Measurements from ENCODE around the gene RIMS4. TPM values are rescaled to one million over a fixed set of nuclear protein-coding genes. Genes with fewer than 3 reads are reported as not detected.

RIMS4 gene
- total RNA-seq, 3 donors from 2014 or later = 0.03 to 0.15 TPM; not detected in 1

DNA sequence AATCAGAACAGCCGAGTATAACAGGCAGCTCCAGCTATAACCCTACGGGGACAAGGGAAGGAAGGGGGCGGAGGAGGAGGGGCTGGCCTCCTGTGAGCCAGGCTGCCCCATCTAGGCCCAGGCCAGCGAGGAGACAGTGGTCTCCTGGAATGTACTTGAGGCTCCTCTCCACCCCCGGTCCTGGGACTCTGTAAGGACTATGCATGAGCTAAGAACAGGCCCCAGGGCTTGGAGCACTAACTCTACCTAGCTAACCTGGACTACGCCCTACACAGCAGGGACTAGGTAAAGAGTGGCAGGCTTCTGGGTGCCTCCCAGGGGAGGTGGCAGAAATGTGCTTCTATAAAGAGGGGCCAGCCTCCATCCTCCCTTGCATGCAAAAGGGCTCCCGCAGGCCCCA, 55.8 kb downstream of the RIMS4 start:
- Mint-ChIP-seq H3K36me3 (ENCODE audit: insufficient read depth) (no peaks in the 10 kb centered on the region), H3K4me3 (no peak overlapping the region), H3K4me1 (ENCODE audit: low read depth) (no peaks in the 10 kb centered on the region), H3K9me3 (no peaks in the 10 kb centered on the region), H3K27me3 (ENCODE audit: low read depth) (peaks cover 9% of the 10 kb centered on the region)
- no peak for ATAC-seq
- DNase-seq = no peak

GRCh38 chr20:44752099-44752931, 58.0 kb downstream of the RIMS4 start:
- Mint-ChIP-seq H3K9me3 (no peaks in the 10 kb centered on the region), H3K4me3 (no peak overlapping the region), H3K36me3 (ENCODE audit: insufficient read depth) (no peaks in the 10 kb centered on the region), H3K27me3 (ENCODE audit: low read depth) (peaks cover 21% of the 10 kb centered on the region), H3K4me1 (ENCODE audit: low read depth) (peaks cover 5% of the 10 kb centered on the region)
- DNase-seq (no peak), ATAC-seq (no peak)

DNA sequence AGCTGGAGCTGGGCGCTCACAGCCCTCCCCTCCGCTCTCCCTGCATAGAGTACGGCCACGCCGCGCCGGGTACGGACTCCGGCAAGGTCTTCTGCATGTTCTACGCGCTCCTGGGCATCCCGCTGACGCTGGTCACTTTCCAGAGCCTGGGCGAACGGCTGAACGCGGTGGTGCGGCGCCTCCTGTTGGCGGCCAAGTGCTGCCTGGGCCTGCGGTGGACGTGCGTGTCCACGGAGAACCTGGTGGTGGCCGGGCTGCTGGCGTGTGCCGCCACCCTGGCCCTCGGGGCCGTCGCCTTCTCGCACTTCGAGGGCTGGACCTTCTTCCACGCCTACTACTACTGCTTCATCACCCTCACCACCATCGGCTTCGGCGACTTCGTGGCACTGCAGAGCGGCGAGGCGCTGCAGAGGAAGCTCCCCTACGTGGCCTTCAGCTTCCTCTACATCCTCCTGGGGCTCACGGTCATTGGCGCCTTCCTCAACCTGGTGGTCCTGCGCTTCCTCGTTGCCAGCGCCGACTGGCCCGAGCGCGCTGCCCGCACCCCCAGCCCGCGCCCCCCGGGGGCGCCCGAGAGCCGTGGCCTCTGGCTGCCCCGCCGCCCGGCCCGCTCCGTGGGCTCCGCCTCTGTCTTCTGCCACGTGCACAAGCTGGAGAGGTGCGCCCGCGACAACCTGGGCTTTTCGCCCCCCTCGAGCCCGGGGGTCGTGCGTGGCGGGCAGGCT, 60.1 kb downstream of the RIMS4 start:
- Mint-ChIP-seq H3K36me3 (ENCODE audit: insufficient read depth) (no peaks in the 10 kb centered on the region), H3K4me3 (no peak overlapping the region), H3K4me1 (ENCODE audit: low read depth) (peaks cover 10% of the 10 kb centered on the region), H3K27me3 (ENCODE audit: low read depth) (peaks cover 29% of the 10 kb centered on the region), H3K9me3 (no peaks in the 10 kb centered on the region)
- ATAC-seq (no peak), DNase-seq (no peak)

DNA sequence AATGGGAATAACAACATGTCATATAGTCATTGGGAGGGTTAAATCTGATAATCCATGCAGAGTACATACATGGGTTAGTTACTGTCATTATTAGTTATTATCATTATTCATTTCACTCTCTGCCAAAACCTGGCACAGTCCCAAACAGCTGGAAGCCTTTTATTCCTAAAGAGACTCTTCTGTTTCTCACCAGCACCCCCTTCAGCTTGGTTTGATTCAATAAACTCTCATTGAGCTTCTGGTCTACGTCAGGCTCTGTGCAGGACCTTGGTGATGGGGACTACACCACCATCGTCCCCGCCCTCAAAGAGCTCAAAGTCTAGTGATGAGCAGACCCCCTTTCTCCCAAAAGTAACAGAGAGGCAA, 62.4 kb downstream of the RIMS4 start:
- H3K36me3 Mint-ChIP-seq (ENCODE audit: insufficient read depth) = no peaks in the 10 kb centered on the region
- H3K27me3 Mint-ChIP-seq (ENCODE audit: low read depth) = peaks cover 38% of the 10 kb centered on the region
- H3K9me3 Mint-ChIP-seq = no peaks in the 10 kb centered on the region
- ATAC-seq (no peak), DNase-seq (no peak)
- peaks cover 16% of the 10 kb centered on the region for H3K4me1 Mint-ChIP-seq (ENCODE audit: low read depth)
- peak overlapping the region; percentile 76 for H3K4me3 Mint-ChIP-seq

- Mint-ChIP-seq H3K9me3 (no peaks in the 10 kb centered on the region), H3K4me3 (peak overlapping the region; percentile 80), H3K27me3 (ENCODE audit: low read depth) (peaks cover 38% of the 10 kb centered on the region)
Observed at GRCh38 chr20:44747166-44748004, 63.0 kb downstream of the RIMS4 start.

GRCh38 chr20:44746367-44747165, 63.8 kb downstream of the RIMS4 start:
- DNase-seq (no peak), ATAC-seq (no peak)
- Mint-ChIP-seq H3K4me1 (ENCODE audit: low read depth) (peaks cover 16% of the 10 kb centered on the region), H3K9me3 (no peaks in the 10 kb centered on the region), H3K27me3 (ENCODE audit: low read depth) (peaks cover 37% of the 10 kb centered on the region), H3K4me3 (peak overlapping the region; percentile 80), H3K36me3 (ENCODE audit: insufficient read depth) (no peaks in the 10 kb centered on the region)

More at GRCh38 chr20:44747166-44748004, 63.0 kb downstream of the RIMS4 start:
- peak; percentile 53 for DNase-seq
- no peaks in the 10 kb centered on the region for H3K36me3 Mint-ChIP-seq (ENCODE audit: insufficient read depth)
- ATAC-seq = peak in 1 of 2 donors; percentile 63
- H3K4me1 Mint-ChIP-seq (ENCODE audit: low read depth) = peaks cover 16% of the 10 kb centered on the region

- peaks cover 16% of the 10 kb centered on the region for H3K4me1 Mint-ChIP-seq (ENCODE audit: low read depth)
- peak; percentile 75 to 84 for ATAC-seq
- no peaks in the 10 kb centered on the region for H3K9me3 Mint-ChIP-seq
- H3K4me3 Mint-ChIP-seq = peak within 1 kb of the TSS; percentile 80
- no peaks in the 10 kb centered on the region for H3K36me3 Mint-ChIP-seq (ENCODE audit: insufficient read depth)
- peak; percentile 38 for DNase-seq
- peaks cover 33% of the 10 kb centered on the region for H3K27me3 Mint-ChIP-seq (ENCODE audit: low read depth)
Observed at GRCh38 chr20:44745598-44746366, 64.6 kb downstream of the RIMS4 start, which contains the start of gene KCNK15. TSS of gene KCNK15 (plus strand) at chr20:44745865. CDS start at chr20:44745911, 46 bp downstream.

DNA sequence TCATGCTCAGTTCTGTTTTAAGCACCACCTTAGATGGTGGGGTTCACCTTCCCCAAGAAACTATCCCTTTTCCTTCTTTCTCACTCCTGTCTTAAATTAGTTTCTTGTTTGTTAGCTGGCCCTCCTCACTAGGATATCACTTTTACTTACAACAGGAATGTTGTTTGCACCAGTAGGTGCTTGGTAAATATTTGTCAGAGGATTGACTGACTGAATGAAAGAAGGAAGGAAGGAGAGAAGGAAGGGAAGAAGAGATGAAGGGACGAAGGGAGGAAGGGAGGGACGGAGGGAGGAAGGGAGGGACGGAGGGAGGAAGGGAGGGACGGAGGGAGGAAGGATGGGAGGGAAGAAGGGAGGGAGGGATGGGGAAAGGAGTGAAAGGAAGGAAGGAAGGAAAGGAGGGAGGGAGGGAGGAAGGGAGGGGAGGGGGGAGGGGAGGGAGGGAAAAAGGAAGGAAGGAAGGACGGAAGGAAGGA, 65.2 kb downstream of the RIMS4 start:
- peaks cover 16% of the 10 kb centered on the region for H3K4me1 Mint-ChIP-seq (ENCODE audit: low read depth)
- H3K27me3 Mint-ChIP-seq (ENCODE audit: low read depth) = peaks cover 33% of the 10 kb centered on the region

DNA sequence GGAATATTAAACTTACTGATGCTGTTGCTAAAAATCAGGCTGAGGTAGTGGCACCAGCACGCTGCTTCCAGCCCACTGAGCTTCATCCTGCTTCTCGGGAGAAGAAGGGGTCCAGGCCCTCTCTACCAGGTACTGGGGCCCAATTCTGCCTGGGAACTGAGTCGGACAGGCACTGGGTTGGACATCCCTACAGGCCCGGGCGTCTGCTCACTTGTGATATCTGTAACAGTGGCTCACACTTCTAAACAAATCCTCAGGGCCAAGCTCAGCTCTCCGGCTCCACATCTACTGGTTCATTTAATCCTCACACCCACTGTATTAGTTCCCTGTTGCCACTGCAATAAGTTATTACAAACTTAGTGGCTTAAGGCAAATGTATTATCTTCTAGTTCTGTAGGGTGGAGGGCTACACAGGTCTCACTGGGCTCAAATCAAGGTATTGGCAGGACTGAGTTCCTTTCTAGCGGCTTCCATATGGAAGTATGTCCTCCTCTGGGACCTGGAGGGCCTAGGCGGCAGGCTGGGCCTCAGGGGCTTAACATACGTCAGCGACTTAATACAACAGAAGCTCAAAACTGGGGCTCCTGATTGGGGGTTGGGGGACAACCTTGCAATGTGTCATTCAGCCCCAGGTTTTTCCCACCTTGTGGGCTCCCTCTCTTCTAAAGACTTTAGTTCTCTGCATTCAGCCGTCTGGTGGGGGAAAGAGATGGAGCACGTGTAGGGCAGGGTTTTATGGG, 66.3 kb downstream of the RIMS4 start:
- H3K9me3 Mint-ChIP-seq = no peaks in the 10 kb centered on the region
- DNase-seq = no peak
- peak overlapping the region; percentile 48 for H3K4me3 Mint-ChIP-seq
- peaks cover 27% of the 10 kb centered on the region for H3K27me3 Mint-ChIP-seq (ENCODE audit: low read depth)
- no peaks in the 10 kb centered on the region for H3K36me3 Mint-ChIP-seq (ENCODE audit: insufficient read depth)
- ATAC-seq = no peak
- H3K4me1 Mint-ChIP-seq (ENCODE audit: low read depth) = peaks cover 16% of the 10 kb centered on the region

More for the DNA sequence above, 65.2 kb downstream of the RIMS4 start:
- no peaks in the 10 kb centered on the region for H3K9me3 Mint-ChIP-seq
- DNase-seq (no peak), ATAC-seq (no peak)
- H3K36me3 Mint-ChIP-seq (ENCODE audit: insufficient read depth) = no peaks in the 10 kb centered on the region
- H3K4me3 Mint-ChIP-seq = peak overlapping the region; percentile 67

GRCh38 chr20:44743080-44743701, 67.2 kb downstream of the RIMS4 start:
- DNase-seq (no peak), ATAC-seq (no peak)
- no peak overlapping the region for H3K4me3 Mint-ChIP-seq
- H3K36me3 Mint-ChIP-seq (ENCODE audit: insufficient read depth) = no peaks in the 10 kb centered on the region
- H3K4me1 Mint-ChIP-seq (ENCODE audit: low read depth) = peaks cover 19% of the 10 kb centered on the region
- no peaks in the 10 kb centered on the region for H3K9me3 Mint-ChIP-seq
- H3K27me3 Mint-ChIP-seq (ENCODE audit: low read depth) = peaks cover 20% of the 10 kb centered on the region

GRCh38 chr20:44742304-44743079, 67.9 kb downstream of the RIMS4 start:
- Mint-ChIP-seq H3K36me3 (ENCODE audit: insufficient read depth) (no peaks in the 10 kb centered on the region), H3K4me3 (no peak overlapping the region), H3K27me3 (ENCODE audit: low read depth) (peaks cover 20% of the 10 kb centered on the region), H3K4me1 (ENCODE audit: low read depth) (peaks cover 16% of the 10 kb centered on the region), H3K9me3 (no peaks in the 10 kb centered on the region)
- no peak for DNase-seq
- no peak for ATAC-seq
